K562 (cell line): ENCODE measurements around the gene SERINC3. TPM values are rescaled to one million over a fixed set of nuclear protein-coding genes. Genes with fewer than 3 reads are reported as not detected.

Experiments
- ATAC-seq: fragments of 200-7000 bp; cut with Tn5 transposase; 3 replicates; pipeline ENCODE4 v1.9.1; 2020; ENCODE audit warnings: moderate library complexity
- BruUV-seq: library from RNA; stranded (reverse); fragments of 400-500 nt; replicated peaks from 2 replicates; lab custom pipeline; 2021; lab: Mats Ljungman, UMichigan
- CTCF ChIA-PET: fragments of 300-600 bp; formaldehyde crosslinking; extraction: SDS; loops from one replicate; lab custom pipeline; 2021; ENCODE audit warnings: low intra/inter-chr PET ratio; lab: Yijun Ruan, JAX
- POLR2A ChIA-PET: fragments of 300-600, 350-650 bp; sonication (Branson Sonifier 250); formaldehyde crosslinking; extraction: SDS; loops from one replicate; lab custom pipeline; 2021; ENCODE audit warnings: antibody characterized with exemption, inconsistent platforms; lab: Yijun Ruan, JAX
- DNase-seq, 4 experiments: peaks; one replicate each; pipeline versions ENCODE4 v3.0.0 to v3.0.0-alpha.2; 2011 to 2018; ENCODE audit warnings: low spot score in 3 of 4, mixed read lengths in 3 of 4; ENCODE audit errors: extremely low read depth in 1 of 4
- FAIRE-seq: peaks from 2 replicates; lab custom pipeline; 2011; peaks lifted over from hg19 to GRCh38; lab: Jason Lieb, UNC
- H2AFZ ChIP-seq: 2 replicates; pipeline ENCODE4 v1.6.0; 2011; ENCODE audit warnings: low read depth, low read length, control low read depth, inconsistent platforms
- H3K27ac ChIP-seq: fragments of 200-600 bp; 3 replicates; pipeline ENCODE4 v1.8.0; 2011; ENCODE audit warnings: low read depth, mild to moderate bottlenecking, control low read depth, inconsistent platforms, low read length, moderate library complexity, mixed read lengths; ENCODE audit errors: extremely low read depth
- H3K27me3 ChIP-seq, 2 experiments: fragments of 300-600 bp in 1 of 2; 2 replicates in 1 of 2; 3 replicates in 1 of 2; pipeline versions ENCODE4 v1.6.0 to v1.8.0; 2011; ENCODE audit warnings: inconsistent platforms in 2 of 2, low read length in 2 of 2, mild to moderate bottlenecking in 1 of 2, mixed read lengths in 1 of 2, moderate library complexity in 1 of 2; ENCODE audit not compliant: control insufficient read depth in 2 of 2, insufficient read depth in 2 of 2
- H3K36me3 ChIP-seq: fragments of 300-600 bp; 3 replicates; pipeline ENCODE4 v1.8.0; 2011; ENCODE audit warnings: mild to moderate bottlenecking, low read length, inconsistent platforms; ENCODE audit not compliant: control insufficient read depth, insufficient read depth
- H3K4me1 ChIP-seq, 2 experiments: fragments of 200-600 bp in 1 of 2; replicated peaks in 1 of 2; 2 replicates in 1 of 2; 3 replicates in 1 of 2; pipeline versions ENCODE4 v1.5.1 to v1.8.0; 2011; ENCODE audit warnings: inconsistent platforms in 2 of 2, low read length in 2 of 2, mild to moderate bottlenecking in 1 of 2, mixed read lengths in 1 of 2, moderate library complexity in 1 of 2; ENCODE audit not compliant: control insufficient read depth in 2 of 2, insufficient read depth in 2 of 2
- H3K4me2 ChIP-seq: 2 replicates; pipeline ENCODE4 v1.6.1; 2011; ENCODE audit warnings: low read length, control low read depth, inconsistent platforms, mixed read lengths; ENCODE audit not compliant: insufficient read depth
- H3K4me3 ChIP-seq: fragments of 200-600 bp; sonication (generic), shearing (Covaris generic); 2 replicates; pipeline ENCODE4 v1.5.1; 2016; ENCODE audit warnings: control low read depth, inconsistent platforms
- H3K79me2 ChIP-seq: fragments of 200-600 bp; 3 replicates; pipeline ENCODE4 v1.8.0; 2011; ENCODE audit warnings: low read length, inconsistent platforms; ENCODE audit not compliant: control insufficient read depth, insufficient read depth
- H3K9ac ChIP-seq, 2 experiments: 2 replicates each; pipeline versions ENCODE4 v1.6.0 to v1.6.1; 2011; ENCODE audit warnings: low read depth in 2 of 2, low read length in 2 of 2, control low read depth in 1 of 2, inconsistent platforms in 1 of 2, mild to moderate bottlenecking in 1 of 2, mixed read lengths in 1 of 2; ENCODE audit not compliant: insufficient read depth in 1 of 2
- H3K9me1 ChIP-seq: one replicate; pipeline ENCODE4 v1.6.0; 2011; ENCODE audit warnings: inconsistent platforms, mild to moderate bottlenecking, low read length, moderate library complexity; ENCODE audit not compliant: control insufficient read depth, insufficient read depth
- H3K9me3 ChIP-seq: replicated peaks from 2 replicates; pipeline ENCODE4 v1.5.1; 2011; ENCODE audit warnings: low read depth, low read length, inconsistent platforms; ENCODE audit not compliant: control insufficient read depth, insufficient read depth
- H4K20me1 ChIP-seq: replicated peaks from 2 replicates; pipeline ENCODE4 v1.6.1; 2011; ENCODE audit warnings: low read length, inconsistent platforms, mixed read lengths; ENCODE audit not compliant: control insufficient read depth, insufficient read depth
- CREB3 ChIP-seq: fragments of 450-650 bp; conservative IDR thresholded peaks from 2 replicates; pipeline ENCODE4 v1.6.1; 2016; ENCODE audit warnings: missing genetic modification characterization, low read depth, mild to moderate bottlenecking, missing compliant biosample characterization, moderate library complexity
- CUX1 ChIP-seq: fragments of 200-800 bp; sonication (Bioruptor generic); IDR thresholded peaks from 2 replicates; pipeline ENCODE4 v1.6.1; 2016; ENCODE audit warnings: missing genetic modification characterization, missing compliant biosample characterization
- ELF2 ChIP-seq: fragments of 250-450 bp; sonication (Bioruptor Pico); IDR thresholded peaks from 2 replicates; pipeline ENCODE4 v1.5.0; 2021; ENCODE audit warnings: mild to moderate bottlenecking
- EP300 ChIP-seq: IDR thresholded peaks from 2 replicates; pipeline ENCODE4 v1.6.1; 2012; ENCODE audit warnings: low read length, improper control_type of control experiment
- HMG20A ChIP-seq: fragments of 450-650 bp; formaldehyde crosslinking; conservative IDR thresholded peaks from 2 replicates; pipeline ENCODE4 v1.4.0; 2020; ENCODE audit warnings: mild to moderate bottlenecking, mixed read lengths
- NEUROD1 ChIP-seq: fragments of 150-350 bp; IDR thresholded peaks from 2 replicates; pipeline ENCODE4 v1.6.1; 2014; ENCODE audit warnings: borderline replicate concordance, low read length, low read depth; ENCODE audit not compliant: partially characterized antibody
- PRMT5 ChIP-seq: sonication (generic); formaldehyde crosslinking; IDR thresholded peaks from 2 replicates; pipeline ENCODE4 v1.5.0; 2020; ENCODE audit warnings: missing genetic modification reagents
- RFX7 ChIP-seq: fragments of 250-450 bp; sonication (Bioruptor Pico); IDR thresholded peaks from 2 replicates; pipeline ENCODE4 v1.5.1; 2021; ENCODE audit warnings: mild to moderate bottlenecking
- THRAP3 ChIP-seq: fragments of 450-650 bp; IDR thresholded peaks from 2 replicates; pipeline ENCODE4 v1.6.1; 2016; ENCODE audit warnings: mild to moderate bottlenecking, inconsistent platforms, borderline replicate concordance
- ZFP1 ChIP-seq: fragments of 450-650 bp; formaldehyde crosslinking; IDR thresholded peaks from 2 replicates; pipeline ENCODE4 v1.4.0; 2020; ENCODE audit warnings: mild to moderate bottlenecking, mixed read lengths
- ZNF217 ChIP-seq: sonication (generic); formaldehyde crosslinking; IDR thresholded peaks from 2 replicates; pipeline ENCODE4 v1.8.0; 2022; ENCODE audit warnings: mild to moderate bottlenecking, missing genetic modification reagents
- ZNF277 ChIP-seq: fragments of 250-450 bp; sonication (Bioruptor Pico); IDR thresholded peaks from 2 replicates; pipeline ENCODE4 v1.8.0; 2022; ENCODE audit warnings: inconsistent platforms, mild to moderate bottlenecking, moderate library complexity, borderline replicate concordance
- ZNF511 ChIP-seq: sonication (generic); formaldehyde crosslinking; IDR thresholded peaks from 2 replicates; pipeline ENCODE4 v1.8.0; 2022; ENCODE audit warnings: mild to moderate bottlenecking, missing genetic modification reagents
- ZNF57 ChIP-seq: fragments of 450-650 bp; formaldehyde crosslinking; IDR thresholded peaks from 2 replicates; pipeline ENCODE4 v1.4.0; 2020; ENCODE audit warnings: mild to moderate bottlenecking, moderate library complexity
- WGBS: fragments of 100-300 bp; shearing (Covaris generic); methylation state at CpG from one replicate; pipeline ENCODE4 v1.1.6; 2016; ENCODE audit warnings: low coverage, mixed read lengths; ENCODE audit not compliant: insufficient coverage; ENCODE audit errors: missing lambda C conversion rate; 5-methylcytosine and 5-hydroxymethylcytosine counted together
- in situ Hi-C: fragments of 300-500 bp; cut with MboI; formaldehyde crosslinking; loops from 4 replicates; pipeline ENCODE4 v1.15.0; 2018; ENCODE audit warnings: inconsistent platforms, mixed read lengths
- intact Hi-C: fragments of 100-400 bp; cut with micrococcal nuclease; formaldehyde crosslinking; loops from 2 replicates; pipeline ENCODE4 v1.14.2; 2022
- polyA plus RNA-seq, 8 experiments: library from polyadenylated mRNA; depleted of rRNA in 4 of 8; stranded (reverse) in 5 of 8; unstranded in 3 of 8; fragments of >200 nt; fragmentation: Nextera tagmentation in 2 of 8; fragmentation: Illumina TruSeq in 1 of 8; extraction: Ambion mirVana in 2 of 8; extraction: Trizol in 1 of 8; gene quantifications; 2 replicates each; pipeline versions ENCODE4 v1.2.1 to v1.2.3, GENCODE V29; 2011 to 2014; ENCODE audit warnings: inconsistent platforms in 1 of 8, missing spikeins in 1 of 8
- total RNA-seq, 7 experiments: library from RNA; depleted of rRNA in 6 of 7; stranded (reverse); fragments of >200 nt in 6 of 7; fragmentation: Illumina TruSeq in 2 of 7; extraction: Trizol in 2 of 7; gene quantifications; 2 replicates each; pipeline versions ENCODE4 v1.2.1 to v1.2.3, GENCODE V29; 2011 to 2021; ENCODE audit warnings: low replicate concordance in 1 of 7

SERINC3 gene
- total and polyA plus RNA-seq, 9 of the 15 experiments (the other 6 are each of a cell fraction or from before 2014, with no cell fraction given) = 24.7 to 107 (median 48.8) TPM

GRCh38 chr20:44495257-44495656 lies 26.6 kb downstream of the SERINC3 start (continued):
- TF ChIP-seq ZNF511 (CRISPR knock-in tag) (no peak), ZNF217 (CRISPR knock-in tag) (no peak)

- no peaks in the 10 kb centered on the region for H3K27me3 ChIP-seq
- no peak for FAIRE-seq
- H3K9me1 ChIP-seq = no peaks in the 10 kb centered on the region
- POLR2A ChIA-PET = interaction anchor here (1.0 to 2.6 kb wide), 4 partner anchors 9 to 16 kb away, joined by 3 to 14 read pairs (median 3); no protein-coding TSS in a partner anchor
- no peak overlapping the region for H2AFZ ChIP-seq
- H3K4me1 ChIP-seq = no peaks in the 10 kb centered on the region; a peak in 2 of 5 replicates
- no peaks in the 10 kb centered on the region for H3K79me2 ChIP-seq
- ATAC-seq = no peak
- H3K9ac ChIP-seq = no peak overlapping the region
- WGBS = 100% methylated on average over 1 of the region's 3 CpGs
- in situ Hi-C loops = no loop called here
- no peak for DNase-seq
- H3K27ac ChIP-seq = no peak overlapping the region
- no TSS peak for BruUV-seq
- CTCF ChIA-PET = no interaction called here
- no peaks in the 10 kb centered on the region for H3K9me3 ChIP-seq
- peaks cover 83% of the 10 kb centered on the region for H3K36me3 ChIP-seq
- H3K4me2 ChIP-seq = no peak overlapping the region
- no peak overlapping the region for H3K4me3 ChIP-seq
- peaks cover 3% of the 10 kb centered on the region; the same call in 1 of the 2 replicates for H4K20me1 ChIP-seq
- intact Hi-C loops = no loop called here
- TF ChIP-seq NEUROD1 = no peak
- no peak for TF ChIP-seq CREB3 (tag)
- TF ChIP-seq EP300 = no peak
- TF ChIP-seq RFX7 (CRISPR knock-in tag) = no peak
- TF ChIP-seq ZNF57 (CRISPR knock-in tag) = no peak
- no peak for TF ChIP-seq ELF2 (CRISPR knock-in tag)
- no peak for TF ChIP-seq PRMT5 (CRISPR knock-in tag)
- no peak for TF ChIP-seq HMG20A (CRISPR knock-in tag)
- TF ChIP-seq CUX1 (CRISPR knock-in tag) = no peak
- no peak for TF ChIP-seq ZFP1 (CRISPR knock-in tag)
- no peak for TF ChIP-seq ZNF277 (CRISPR knock-in tag)
- TF ChIP-seq THRAP3 = no peak
These were observed 27.2 kb downstream of the SERINC3 start for GRCh38 chr20:44494681-44495080.
